Liver (tissue), 3 donors: Measurements from ENCODE around the gene GRB2.

ENCODE experiments used
- EGR1 ChIP-seq, 2 donors: IDR thresholded peaks; 2 replicates each; pipeline ENCODE4 v1.6.1; 2016 to 2018; ENCODE audit warnings: antibody characterized with exemption in 2 of 2, low read depth in 2 of 2
- FOXA2 ChIP-seq: IDR thresholded peaks from 2 replicates; pipeline ENCODE4 v1.6.1; 2016; ENCODE audit warnings: antibody characterized with exemption
- GABPA ChIP-seq, 2 donors: IDR thresholded peaks in 1 of 2; conservative IDR thresholded peaks in 1 of 2; 2 replicates each; pipeline ENCODE4 v1.6.1; 2016; ENCODE audit warnings: antibody characterized with exemption in 2 of 2, mild to moderate bottlenecking in 1 of 2, moderate library complexity in 1 of 2
- JUND ChIP-seq, 2 donors: IDR thresholded peaks; 2 replicates each; pipeline ENCODE4 v1.6.1; 2016; ENCODE audit warnings: antibody characterized with exemption in 2 of 2
- NR2F2 ChIP-seq: IDR thresholded peaks from 2 replicates; pipeline ENCODE4 v1.6.1; 2016; ENCODE audit warnings: antibody characterized with exemption
- RAD21 ChIP-seq, 2 donors: IDR thresholded peaks; 2 replicates each; pipeline ENCODE4 v1.6.1; 2016; ENCODE audit warnings: antibody characterized with exemption in 2 of 2, mild to moderate bottlenecking in 2 of 2
- RXRA ChIP-seq, 2 donors: IDR thresholded peaks; 2 replicates each; pipeline ENCODE4 v1.6.1; 2017 to 2018; ENCODE audit warnings: antibody characterized with exemption in 2 of 2, mild to moderate bottlenecking in 1 of 2
- SP1 ChIP-seq: IDR thresholded peaks from 2 replicates; pipeline ENCODE4 v1.6.1; 2018; ENCODE audit warnings: antibody characterized with exemption, mild to moderate bottlenecking
- TAF1 ChIP-seq: conservative IDR thresholded peaks from 2 replicates; pipeline ENCODE4 v1.6.1; 2016; ENCODE audit warnings: antibody characterized with exemption, mild to moderate bottlenecking
- TF ChIP-seq, protein P1 (sequence below): fragments of 150-350 bp; IDR thresholded peaks from 2 replicates; pipeline ENCODE4 v1.5.1; 2017; ENCODE audit warnings: improper control_type of control experiment, low read depth, low read length; ENCODE audit not compliant: missing input control
- TF ChIP-seq, protein P2 (sequence below): IDR thresholded peaks from 2 replicates; pipeline ENCODE4 v1.6.1; 2016; ENCODE audit warnings: antibody characterized with exemption
- TF ChIP-seq, protein P3 (sequence below): IDR thresholded peaks from 2 replicates; pipeline ENCODE4 v1.6.1; 2016; ENCODE audit warnings: antibody characterized with exemption
- TF ChIP-seq, protein P4 (sequence below): IDR thresholded peaks from 2 replicates; pipeline ENCODE4 v1.6.1; 2016; ENCODE audit warnings: antibody characterized with exemption
- TF ChIP-seq, protein P5 (sequence below): IDR thresholded peaks from 2 replicates; pipeline ENCODE4 v1.6.1; 2016; ENCODE audit warnings: antibody characterized with exemption, mild to moderate bottlenecking
- donor health status: healthy.
- donor health status: healthy.

DNA sequence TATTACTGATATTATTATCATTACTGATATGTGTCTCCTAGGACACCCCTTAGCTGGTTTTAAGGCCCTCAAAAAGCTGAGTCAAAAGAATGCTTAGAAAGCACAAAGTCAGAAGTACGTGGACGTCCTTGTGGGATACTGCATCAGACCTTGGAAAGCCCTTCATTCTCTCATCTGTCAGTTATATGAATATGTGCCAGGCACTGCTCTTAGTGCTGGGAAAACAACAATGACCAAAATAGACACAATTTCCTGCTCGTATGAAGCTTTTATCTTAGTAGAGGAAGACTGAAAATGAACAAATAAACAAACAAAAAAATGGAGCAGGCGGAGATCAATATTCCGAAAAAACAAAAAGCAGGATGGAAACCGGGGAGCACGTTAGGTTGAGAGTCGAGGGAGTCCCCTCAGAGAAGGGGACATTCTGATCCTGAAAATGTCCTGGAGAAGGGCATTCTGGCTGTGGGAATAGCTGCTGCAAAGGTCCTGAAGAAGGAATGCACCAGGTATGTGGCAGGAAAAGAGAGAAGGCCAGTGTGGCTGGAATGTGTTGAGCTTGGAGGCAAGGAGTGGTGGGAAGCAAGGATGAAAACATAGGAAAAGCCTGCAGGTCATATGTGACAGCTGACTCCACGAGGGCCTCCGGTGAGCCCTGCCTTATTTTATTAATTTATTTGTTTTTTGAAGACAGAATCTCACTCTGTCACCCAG is 35.4 kb upstream of the GRB2 start:
- no peak for TF ChIP-seq GABPA (IDR thresholded peaks at IDR 0.05 in 1 of 2, conservative IDR thresholded peaks at IDR 0.05 in 1 of 2)
- TF ChIP-seq, protein P1, sequence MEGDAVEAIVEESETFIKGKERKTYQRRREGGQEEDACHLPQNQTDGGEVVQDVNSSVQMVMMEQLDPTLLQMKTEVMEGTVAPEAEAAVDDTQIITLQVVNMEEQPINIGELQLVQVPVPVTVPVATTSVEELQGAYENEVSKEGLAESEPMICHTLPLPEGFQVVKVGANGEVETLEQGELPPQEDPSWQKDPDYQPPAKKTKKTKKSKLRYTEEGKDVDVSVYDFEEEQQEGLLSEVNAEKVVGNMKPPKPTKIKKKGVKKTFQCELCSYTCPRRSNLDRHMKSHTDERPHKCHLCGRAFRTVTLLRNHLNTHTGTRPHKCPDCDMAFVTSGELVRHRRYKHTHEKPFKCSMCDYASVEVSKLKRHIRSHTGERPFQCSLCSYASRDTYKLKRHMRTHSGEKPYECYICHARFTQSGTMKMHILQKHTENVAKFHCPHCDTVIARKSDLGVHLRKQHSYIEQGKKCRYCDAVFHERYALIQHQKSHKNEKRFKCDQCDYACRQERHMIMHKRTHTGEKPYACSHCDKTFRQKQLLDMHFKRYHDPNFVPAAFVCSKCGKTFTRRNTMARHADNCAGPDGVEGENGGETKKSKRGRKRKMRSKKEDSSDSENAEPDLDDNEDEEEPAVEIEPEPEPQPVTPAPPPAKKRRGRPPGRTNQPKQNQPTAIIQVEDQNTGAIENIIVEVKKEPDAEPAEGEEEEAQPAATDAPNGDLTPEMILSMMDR = no peak
- no peak for TF ChIP-seq JUND (IDR thresholded peaks at IDR 0.05)
- peak in 1 of 2 donors; percentile 13 for TF ChIP-seq RAD21 (IDR thresholded peaks at IDR 0.05)
- no peak for TF ChIP-seq TAF1
- TF ChIP-seq, protein P2, sequence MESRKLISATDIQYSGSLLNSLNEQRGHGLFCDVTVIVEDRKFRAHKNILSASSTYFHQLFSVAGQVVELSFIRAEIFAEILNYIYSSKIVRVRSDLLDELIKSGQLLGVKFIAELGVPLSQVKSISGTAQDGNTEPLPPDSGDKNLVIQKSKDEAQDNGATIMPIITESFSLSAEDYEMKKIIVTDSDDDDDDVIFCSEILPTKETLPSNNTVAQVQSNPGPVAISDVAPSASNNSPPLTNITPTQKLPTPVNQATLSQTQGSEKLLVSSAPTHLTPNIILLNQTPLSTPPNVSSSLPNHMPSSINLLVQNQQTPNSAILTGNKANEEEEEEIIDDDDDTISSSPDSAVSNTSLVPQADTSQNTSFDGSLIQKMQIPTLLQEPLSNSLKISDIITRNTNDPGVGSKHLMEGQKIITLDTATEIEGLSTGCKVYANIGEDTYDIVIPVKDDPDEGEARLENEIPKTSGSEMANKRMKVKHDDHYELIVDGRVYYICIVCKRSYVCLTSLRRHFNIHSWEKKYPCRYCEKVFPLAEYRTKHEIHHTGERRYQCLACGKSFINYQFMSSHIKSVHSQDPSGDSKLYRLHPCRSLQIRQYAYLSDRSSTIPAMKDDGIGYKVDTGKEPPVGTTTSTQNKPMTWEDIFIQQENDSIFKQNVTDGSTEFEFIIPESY = no peak
- no peak for TF ChIP-seq EGR1 (IDR thresholded peaks at IDR 0.05; ENCODE audit: low read depth in 2 of 2)
- TF ChIP-seq, protein P3, sequence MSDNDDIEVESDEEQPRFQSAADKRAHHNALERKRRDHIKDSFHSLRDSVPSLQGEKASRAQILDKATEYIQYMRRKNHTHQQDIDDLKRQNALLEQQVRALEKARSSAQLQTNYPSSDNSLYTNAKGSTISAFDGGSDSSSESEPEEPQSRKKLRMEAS = no peak
- TF ChIP-seq, protein P4, sequence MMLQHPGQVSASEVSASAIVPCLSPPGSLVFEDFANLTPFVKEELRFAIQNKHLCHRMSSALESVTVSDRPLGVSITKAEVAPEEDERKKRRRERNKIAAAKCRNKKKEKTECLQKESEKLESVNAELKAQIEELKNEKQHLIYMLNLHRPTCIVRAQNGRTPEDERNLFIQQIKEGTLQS = no peak
- TF ChIP-seq NR2F2 = peak; percentile 16
- TF ChIP-seq, protein P5, sequence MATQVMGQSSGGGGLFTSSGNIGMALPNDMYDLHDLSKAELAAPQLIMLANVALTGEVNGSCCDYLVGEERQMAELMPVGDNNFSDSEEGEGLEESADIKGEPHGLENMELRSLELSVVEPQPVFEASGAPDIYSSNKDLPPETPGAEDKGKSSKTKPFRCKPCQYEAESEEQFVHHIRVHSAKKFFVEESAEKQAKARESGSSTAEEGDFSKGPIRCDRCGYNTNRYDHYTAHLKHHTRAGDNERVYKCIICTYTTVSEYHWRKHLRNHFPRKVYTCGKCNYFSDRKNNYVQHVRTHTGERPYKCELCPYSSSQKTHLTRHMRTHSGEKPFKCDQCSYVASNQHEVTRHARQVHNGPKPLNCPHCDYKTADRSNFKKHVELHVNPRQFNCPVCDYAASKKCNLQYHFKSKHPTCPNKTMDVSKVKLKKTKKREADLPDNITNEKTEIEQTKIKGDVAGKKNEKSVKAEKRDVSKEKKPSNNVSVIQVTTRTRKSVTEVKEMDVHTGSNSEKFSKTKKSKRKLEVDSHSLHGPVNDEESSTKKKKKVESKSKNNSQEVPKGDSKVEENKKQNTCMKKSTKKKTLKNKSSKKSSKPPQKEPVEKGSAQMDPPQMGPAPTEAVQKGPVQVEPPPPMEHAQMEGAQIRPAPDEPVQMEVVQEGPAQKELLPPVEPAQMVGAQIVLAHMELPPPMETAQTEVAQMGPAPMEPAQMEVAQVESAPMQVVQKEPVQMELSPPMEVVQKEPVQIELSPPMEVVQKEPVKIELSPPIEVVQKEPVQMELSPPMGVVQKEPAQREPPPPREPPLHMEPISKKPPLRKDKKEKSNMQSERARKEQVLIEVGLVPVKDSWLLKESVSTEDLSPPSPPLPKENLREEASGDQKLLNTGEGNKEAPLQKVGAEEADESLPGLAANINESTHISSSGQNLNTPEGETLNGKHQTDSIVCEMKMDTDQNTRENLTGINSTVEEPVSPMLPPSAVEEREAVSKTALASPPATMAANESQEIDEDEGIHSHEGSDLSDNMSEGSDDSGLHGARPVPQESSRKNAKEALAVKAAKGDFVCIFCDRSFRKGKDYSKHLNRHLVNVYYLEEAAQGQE = no peak
- TF ChIP-seq SP1 = peak; percentile 16
- TF ChIP-seq RXRA (IDR thresholded peaks at IDR 0.05) = no peak
- no peak for TF ChIP-seq FOXA2
